Skeletal muscle satellite cell (primary cell): ENCODE measurements around the gene DDX27.

Experiments used
- H3K27me3 ChIP-seq: 2 replicates; pipeline ENCODE4 v1.7.0; 2013; ENCODE audit warnings: low read length; ENCODE audit not compliant: control insufficient read depth, insufficient read depth
- H3K36me3 ChIP-seq: 2 replicates; pipeline ENCODE4 v1.7.0; 2013; ENCODE audit warnings: mild to moderate bottlenecking, control low read depth, low read length; ENCODE audit not compliant: insufficient read depth
- H3K4me1 ChIP-seq: 2 replicates; pipeline ENCODE4 v1.7.0; 2013; ENCODE audit warnings: low read length; ENCODE audit not compliant: control insufficient read depth, insufficient read depth
- H3K4me2 ChIP-seq: 2 replicates; pipeline ENCODE4 v1.7.0; 2013; ENCODE audit warnings: mild to moderate bottlenecking, low read length
- H3K4me3 ChIP-seq: 2 replicates; pipeline ENCODE4 v1.7.0; 2013; ENCODE audit warnings: low read length
- H3K9ac ChIP-seq: 2 replicates; pipeline ENCODE4 v1.7.0; 2013; ENCODE audit warnings: mild to moderate bottlenecking, low read depth, low read length, moderate library complexity
- H3K9me3 ChIP-seq: replicated peaks from 2 replicates; pipeline ENCODE4 v1.7.0; 2013; ENCODE audit warnings: mild to moderate bottlenecking, control low read depth, low read length

DDX27 gene

DNA sequence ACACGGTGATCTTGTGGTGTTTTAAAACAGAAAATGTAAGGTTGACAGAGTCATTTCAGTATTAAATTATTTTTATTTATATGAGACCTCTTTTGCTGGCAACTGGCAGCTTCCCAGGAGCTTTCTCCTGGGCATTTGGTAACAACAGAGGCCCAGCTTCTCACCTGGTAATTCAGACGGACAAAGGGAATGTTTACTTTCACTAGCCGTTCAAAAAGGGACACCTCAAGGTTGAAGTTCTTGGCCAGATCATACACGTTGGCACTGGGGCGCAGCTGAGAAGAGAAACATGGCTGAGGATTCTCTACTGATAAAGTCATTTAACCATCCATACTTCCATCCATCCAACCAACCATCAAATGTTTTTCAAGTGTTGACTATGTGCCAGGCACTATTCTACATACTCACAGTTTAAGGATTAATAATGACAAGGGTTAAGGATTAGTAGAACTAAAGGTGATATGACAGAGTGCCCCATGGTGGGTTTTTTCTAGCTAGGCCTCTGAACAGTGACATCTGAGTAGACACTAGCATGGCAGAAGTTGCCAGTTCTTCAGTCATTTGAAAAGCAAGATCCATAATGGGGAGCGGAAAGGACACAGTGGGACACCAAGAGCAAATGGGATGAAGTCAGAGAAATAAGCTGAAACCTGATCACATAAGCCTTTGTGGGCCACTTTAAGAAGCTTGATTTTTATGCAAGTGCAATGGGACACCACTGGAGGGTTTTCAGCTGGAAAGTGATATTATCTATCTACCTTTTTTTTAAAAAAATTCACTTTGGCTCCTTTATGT is 33.5 kb downstream of the DDX27 start:
- no peak overlapping the region for H3K4me2 ChIP-seq
- H3K4me3 ChIP-seq = no peak overlapping the region
- H3K36me3 ChIP-seq = peaks cover 86% of the 10 kb centered on the region
- H3K27me3 ChIP-seq = no peaks in the 10 kb centered on the region
- H3K9ac ChIP-seq = no peak overlapping the region
- H3K4me1 ChIP-seq = no peaks in the 10 kb centered on the region
- no peaks in the 10 kb centered on the region for H3K9me3 ChIP-seq

DNA sequence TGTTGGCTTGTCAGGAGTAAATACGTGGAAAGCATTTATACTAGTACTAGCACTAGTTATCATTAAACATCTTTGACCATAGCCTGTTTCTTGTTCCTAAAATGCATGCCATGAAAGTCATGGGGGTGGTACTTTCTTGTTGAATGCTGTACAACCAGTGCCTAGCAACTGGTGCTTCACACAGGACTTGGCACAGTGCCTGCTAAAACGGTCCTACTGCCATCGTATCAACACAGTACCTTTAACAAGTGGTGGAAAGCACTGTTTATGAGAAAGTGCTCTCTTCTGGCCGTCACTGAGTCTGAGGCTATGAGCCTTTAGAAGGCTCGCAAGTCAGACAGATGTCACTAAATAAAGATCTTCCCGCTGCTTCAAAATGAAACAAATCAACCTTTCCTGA is 37.0 kb downstream of the DDX27 start:
- H3K27me3 ChIP-seq = no peaks in the 10 kb centered on the region
- no peak overlapping the region for H3K4me2 ChIP-seq
- H3K4me1 ChIP-seq = peaks cover 5% of the 10 kb centered on the region
- H3K4me3 ChIP-seq = no peak overlapping the region
- H3K9ac ChIP-seq = no peak overlapping the region
- H3K9me3 ChIP-seq = no peaks in the 10 kb centered on the region
- peaks cover 81% of the 10 kb centered on the region for H3K36me3 ChIP-seq

DNA sequence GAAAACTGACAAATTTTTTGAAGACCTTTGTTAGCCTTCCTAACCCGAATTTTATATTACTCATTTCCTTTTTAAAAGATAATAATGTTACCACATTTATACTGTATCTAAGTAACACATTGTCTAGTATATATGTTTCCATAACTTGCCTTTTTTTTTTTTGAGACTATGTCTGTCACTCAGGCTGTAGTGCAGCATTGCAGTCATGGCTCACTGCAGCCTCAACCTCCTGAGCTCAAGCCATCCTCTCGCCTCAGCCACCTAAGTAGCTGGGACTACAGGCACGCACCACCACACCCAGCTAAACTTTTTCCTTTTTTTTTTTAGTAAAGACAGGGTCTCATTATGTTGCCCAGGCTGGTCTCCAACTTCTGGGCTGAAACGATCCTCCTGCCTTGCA is 40.1 kb downstream of the DDX27 start:
- H3K27me3 ChIP-seq = no peaks in the 10 kb centered on the region
- H3K36me3 ChIP-seq = peaks cover 75% of the 10 kb centered on the region
- H3K9ac ChIP-seq = no peak overlapping the region
- no peaks in the 10 kb centered on the region for H3K9me3 ChIP-seq
- H3K4me1 ChIP-seq = peaks cover 5% of the 10 kb centered on the region
- no peak overlapping the region for H3K4me3 ChIP-seq
- H3K4me2 ChIP-seq = no peak overlapping the region

DNA sequence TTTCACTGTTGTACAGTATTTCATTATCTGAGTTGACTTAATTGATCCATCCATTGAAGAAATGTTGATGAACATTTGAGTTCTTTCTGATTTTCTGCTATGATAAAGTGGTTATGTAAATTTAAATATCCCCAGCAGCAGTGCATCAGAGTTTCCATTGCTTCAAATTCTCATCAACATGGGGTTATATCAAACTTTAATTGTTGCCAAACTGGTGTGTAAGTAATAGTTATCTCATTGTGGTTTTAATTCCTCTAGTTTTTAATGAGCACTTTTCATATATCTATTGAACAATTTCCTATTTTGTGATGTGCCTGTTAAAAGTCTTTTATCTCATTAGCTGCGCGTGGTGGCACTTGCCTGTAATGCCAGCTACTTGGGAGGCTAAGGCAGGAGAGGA is 40.6 kb downstream of the DDX27 start:
- no peaks in the 10 kb centered on the region for H3K9me3 ChIP-seq
- no peak overlapping the region for H3K9ac ChIP-seq
- H3K27me3 ChIP-seq = no peaks in the 10 kb centered on the region
- H3K4me3 ChIP-seq = no peak overlapping the region
- H3K36me3 ChIP-seq = peaks cover 75% of the 10 kb centered on the region
- peaks cover 5% of the 10 kb centered on the region for H3K4me1 ChIP-seq
- no peak overlapping the region for H3K4me2 ChIP-seq

DNA sequence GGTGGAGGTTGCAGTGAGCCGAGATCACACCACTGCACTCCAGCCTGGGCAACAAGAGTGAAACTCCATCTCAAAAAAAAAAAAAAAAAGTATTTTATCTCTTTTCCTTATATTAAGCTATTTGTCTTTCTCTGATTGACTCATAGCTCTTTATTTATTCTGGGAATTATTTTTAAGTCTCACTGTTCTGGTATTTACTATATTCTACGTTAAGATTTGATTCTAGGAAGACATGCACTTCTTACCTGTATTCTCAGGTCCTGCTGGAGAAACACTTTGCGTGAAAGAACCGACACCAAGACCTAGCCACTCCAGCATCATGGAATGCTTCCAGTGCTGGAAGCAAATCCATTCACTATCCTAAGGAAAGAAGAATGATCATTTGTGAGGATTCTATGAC is 41.0 kb downstream of the DDX27 start:
- Histone ChIP-seq H3K9me3 (no peaks in the 10 kb centered on the region), H3K4me1 (peaks cover 5% of the 10 kb centered on the region), H3K4me3 (no peak overlapping the region), H3K9ac (no peak overlapping the region), H3K36me3 (peaks cover 77% of the 10 kb centered on the region), H3K4me2 (no peak overlapping the region), H3K27me3 (no peaks in the 10 kb centered on the region)

DNA sequence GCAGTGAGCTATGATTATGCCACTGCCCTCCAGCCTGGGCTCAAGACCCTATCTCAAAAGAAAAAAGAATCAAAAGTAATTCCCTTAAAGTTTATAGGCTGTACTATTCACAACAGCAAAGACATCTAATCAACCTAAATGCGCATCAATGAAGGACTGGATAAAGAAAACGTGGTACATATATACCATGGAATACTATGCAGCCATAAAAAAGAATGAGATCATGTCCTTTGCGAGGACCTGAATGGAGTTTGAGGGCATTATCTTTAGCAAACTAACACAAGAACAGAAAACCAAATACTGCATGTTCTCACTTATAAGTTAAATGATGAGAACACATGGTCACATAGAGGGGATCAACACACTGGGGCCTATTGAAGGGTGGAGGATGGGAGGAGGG is 42.0 kb downstream of the DDX27 start:
- peaks cover 75% of the 10 kb centered on the region for H3K36me3 ChIP-seq
- no peaks in the 10 kb centered on the region for H3K27me3 ChIP-seq
- no peaks in the 10 kb centered on the region for H3K9me3 ChIP-seq
- no peak overlapping the region for H3K4me3 ChIP-seq
- peaks cover 5% of the 10 kb centered on the region for H3K4me1 ChIP-seq
- H3K4me2 ChIP-seq = no peak overlapping the region
- no peak overlapping the region for H3K9ac ChIP-seq

DNA sequence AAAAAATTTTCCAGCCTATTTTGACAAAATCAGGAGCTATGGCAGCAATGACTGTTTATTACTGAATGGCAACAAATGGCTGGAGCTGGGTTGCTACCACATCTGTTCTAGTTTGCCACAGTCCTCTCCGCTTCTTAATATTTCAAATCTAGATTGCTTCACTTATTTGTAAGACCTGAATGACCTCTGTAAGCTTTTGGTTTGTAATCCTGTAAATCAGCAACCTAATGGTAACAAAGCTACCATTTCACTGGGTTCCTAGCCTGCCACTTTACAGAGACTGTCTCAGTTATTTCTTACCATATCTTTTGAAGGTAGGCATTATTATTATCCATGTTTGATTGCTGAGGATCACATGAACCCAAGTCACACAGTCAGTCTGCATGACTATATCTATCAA is 43.2 kb downstream of the DDX27 start:
- Histone ChIP-seq H3K27me3 (no peaks in the 10 kb centered on the region), H3K36me3 (peaks cover 68% of the 10 kb centered on the region), H3K4me1 (peaks cover 6% of the 10 kb centered on the region), H3K4me3 (no peak overlapping the region), H3K4me2 (no peak overlapping the region), H3K9me3 (no peaks in the 10 kb centered on the region), H3K9ac (no peak overlapping the region)

DNA sequence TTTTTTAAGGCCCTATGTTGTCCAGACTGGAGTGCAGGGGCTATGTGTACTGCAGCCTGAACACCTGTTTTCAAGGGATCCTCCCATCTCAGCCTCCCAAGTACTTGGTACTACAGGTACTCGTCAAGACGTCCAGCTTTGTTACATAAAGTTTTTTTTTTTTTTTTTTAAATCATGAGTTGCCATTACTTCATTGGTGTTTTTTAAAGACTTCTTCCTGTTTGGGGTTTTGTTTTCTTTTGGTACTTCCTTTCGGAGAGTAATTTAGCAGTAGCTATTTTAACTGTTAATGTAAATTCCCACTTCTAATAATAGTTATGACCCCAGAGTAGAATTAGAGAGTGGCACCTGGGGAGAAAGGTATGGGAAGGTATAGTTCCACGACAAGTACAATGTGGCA is 48.1 kb downstream of the DDX27 start:
- H3K4me2 ChIP-seq = peak overlapping the region; percentile 18
- H3K4me3 ChIP-seq = no peak overlapping the region
- peaks cover 21% of the 10 kb centered on the region for H3K4me1 ChIP-seq
- H3K9ac ChIP-seq = no peak overlapping the region
- no peaks in the 10 kb centered on the region for H3K9me3 ChIP-seq
- H3K27me3 ChIP-seq = no peaks in the 10 kb centered on the region
- peaks cover 73% of the 10 kb centered on the region for H3K36me3 ChIP-seq

DNA sequence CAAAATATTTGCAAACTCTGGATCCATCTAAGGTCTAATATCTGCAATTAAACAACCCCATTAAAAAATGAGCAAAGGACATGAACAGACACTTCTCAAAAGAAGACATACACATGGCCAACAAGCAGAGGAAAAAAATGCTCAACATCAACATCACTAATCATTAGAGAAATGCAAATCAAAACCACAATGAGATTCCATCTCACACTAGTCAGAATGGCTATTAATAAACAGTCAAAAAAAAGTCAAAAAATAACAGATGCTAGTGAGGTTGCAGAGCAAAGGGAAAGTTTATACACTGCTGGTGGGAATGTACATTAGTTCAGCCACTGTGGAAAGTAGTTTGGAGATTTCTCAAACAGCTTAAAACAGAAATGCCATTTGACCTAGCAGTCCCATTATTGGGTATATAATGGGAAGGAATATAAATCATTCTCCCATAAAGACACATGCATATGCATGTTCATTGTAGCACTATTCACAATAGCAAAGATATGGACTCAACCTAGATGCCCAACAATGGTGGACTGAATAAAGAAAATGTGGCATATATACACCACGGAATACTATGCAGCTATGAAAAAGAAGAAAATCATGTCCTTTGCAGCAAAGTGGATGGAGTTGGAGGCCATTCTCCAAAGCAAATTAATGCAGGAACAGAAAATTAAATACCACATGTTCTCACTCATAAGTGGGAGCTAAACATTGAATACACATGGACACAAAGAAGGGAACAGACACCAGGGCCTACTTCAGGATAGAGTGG is 49.6 kb downstream of the DDX27 start:
- Histone ChIP-seq H3K4me1 (peaks cover 21% of the 10 kb centered on the region), H3K9ac (no peak overlapping the region), H3K4me2 (peak overlapping the region; percentile 43), H3K27me3 (no peaks in the 10 kb centered on the region), H3K36me3 (peaks cover 76% of the 10 kb centered on the region), H3K4me3 (peak overlapping the region; percentile 33), H3K9me3 (no peaks in the 10 kb centered on the region)

DNA sequence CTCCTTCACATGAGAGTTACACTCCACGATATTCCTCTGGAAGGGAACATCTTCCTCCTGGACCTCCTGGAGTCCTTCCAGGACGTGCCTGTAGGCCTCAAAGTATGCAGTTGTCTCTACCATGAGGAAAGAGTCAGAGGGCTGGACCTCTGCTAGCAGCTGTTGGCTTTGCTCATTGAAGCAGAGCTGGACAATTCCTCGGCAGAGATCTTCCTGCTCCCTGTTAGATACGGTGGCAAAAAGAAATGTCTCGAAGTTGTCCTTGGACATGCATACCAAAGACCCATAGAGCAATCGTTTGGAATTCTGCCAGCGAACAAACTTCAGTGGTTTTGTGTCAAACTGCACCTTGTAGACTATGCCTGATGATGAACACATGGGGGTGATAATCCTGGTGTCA is 51.0 kb downstream of the DDX27 start:
- no peaks in the 10 kb centered on the region for H3K27me3 ChIP-seq
- H3K36me3 ChIP-seq = peaks cover 70% of the 10 kb centered on the region
- H3K4me2 ChIP-seq = peak overlapping the region; percentile 39
- no peaks in the 10 kb centered on the region for H3K9me3 ChIP-seq
- H3K4me1 ChIP-seq = peaks cover 21% of the 10 kb centered on the region
- H3K9ac ChIP-seq = no peak overlapping the region
- H3K4me3 ChIP-seq = peak overlapping the region; percentile 32

DNA sequence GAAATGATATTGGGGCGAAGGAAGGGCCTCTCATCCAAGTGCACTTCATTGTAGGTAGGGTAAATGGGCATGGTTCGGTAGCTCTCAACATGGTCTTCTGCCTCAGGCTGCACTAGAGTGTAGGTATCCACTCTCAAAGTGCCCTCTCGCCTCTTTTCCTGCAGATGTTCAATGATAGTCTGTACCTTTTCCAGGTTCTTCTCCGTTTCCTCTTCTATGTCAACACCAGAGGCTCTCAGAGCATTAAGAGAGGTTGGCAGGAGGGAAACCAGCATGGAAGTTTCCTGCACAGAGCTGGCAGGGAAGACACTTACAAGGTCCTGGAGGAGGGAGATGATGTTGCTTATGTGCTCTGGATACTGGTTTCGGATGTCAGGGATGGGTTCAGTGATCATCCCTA is 51.5 kb downstream of the DDX27 start:
- peak overlapping the region; percentile 39 for H3K4me2 ChIP-seq
- peaks cover 69% of the 10 kb centered on the region for H3K36me3 ChIP-seq
- no peak overlapping the region for H3K9ac ChIP-seq
- no peaks in the 10 kb centered on the region for H3K27me3 ChIP-seq
- H3K9me3 ChIP-seq = no peaks in the 10 kb centered on the region
- H3K4me1 ChIP-seq = peaks cover 27% of the 10 kb centered on the region
- no peak overlapping the region for H3K4me3 ChIP-seq

DNA sequence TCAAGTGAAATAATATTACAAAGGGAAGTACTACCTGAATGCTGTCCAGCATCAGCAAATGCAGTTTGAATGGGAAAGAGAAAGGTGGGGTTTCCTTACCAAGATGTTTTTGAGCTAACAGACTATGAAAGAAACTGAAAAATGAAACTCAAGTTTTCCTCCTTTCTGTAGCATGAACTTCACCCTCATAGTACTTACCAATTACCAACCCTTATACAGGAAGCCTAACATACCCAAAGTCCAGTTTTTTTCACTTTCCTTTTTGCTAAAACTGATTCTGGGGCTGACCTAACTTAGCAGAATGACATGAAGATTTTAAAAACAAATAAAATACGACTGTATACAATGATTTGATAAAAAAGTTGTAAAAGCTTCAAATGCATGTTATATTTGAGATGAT is 53.4 kb downstream of the DDX27 start:
- no peak overlapping the region for H3K4me2 ChIP-seq
- no peaks in the 10 kb centered on the region for H3K9me3 ChIP-seq
- H3K27me3 ChIP-seq = no peaks in the 10 kb centered on the region
- H3K9ac ChIP-seq = no peak overlapping the region
- H3K36me3 ChIP-seq = peaks cover 58% of the 10 kb centered on the region
- no peak overlapping the region for H3K4me3 ChIP-seq
- peaks cover 34% of the 10 kb centered on the region for H3K4me1 ChIP-seq
